Measurements from ENCODE around the gene ZNF608. TPM values are rescaled to one million over a fixed set of nuclear protein-coding genes. Genes with fewer than 3 reads are reported as not detected.

Gene ZNF608
- total and polyA plus RNA-seq, 2 experiments from 2014 or later = 20.5 to 42.4 TPM

GRCh38 chr5:124740991-124741583 lies 5.4 kb downstream of the ZNF608 start:
- H2AFZ ChIP-seq = no peak overlapping the region
- Mint-ChIP-seq H3K27ac (no peak overlapping the region), H3K4me1 (peaks cover 13% of the 10 kb centered on the region), H3K9me3 (peaks cover 2% of the 10 kb centered on the region; the same call in 1 of the 3 replicates), H3K36me3 (ENCODE audit: low read depth) (no peaks in the 10 kb centered on the region; the same call in 2 of the 3 replicates), H3K4me3 (no peak overlapping the region; the same call in 1 of the 3 replicates), H3K27me3 (ENCODE audit: insufficient read depth, low read depth, poor library complexity) (peaks cover 2% of the 10 kb centered on the region)
- H3K79me2 ChIP-seq (replicated peaks; ENCODE audit: insufficient read depth) = peaks cover 81% of the 10 kb centered on the region
- peaks cover 85% of the 10 kb centered on the region for H3K4me1 ChIP-seq (ENCODE audit: insufficient read depth)
- H3K9me2 ChIP-seq (ENCODE audit: insufficient read depth) = no peaks in the 10 kb centered on the region
- no peak overlapping the region for H3K27ac ChIP-seq (ENCODE audit: low read depth)
- DNase-seq (ENCODE audit: low spot score) (no peak), ATAC-seq (no peak)
- H3F3A ChIP-seq (replicated peaks; ENCODE audit: low read depth) = no peaks in the 10 kb centered on the region
- no peaks in the 10 kb centered on the region for H4K20me1 ChIP-seq (replicated peaks; ENCODE audit: insufficient read depth)
- TF ChIP-seq ETS1 (IDR thresholded peaks at IDR 0.05) (no peak), NANOG (IDR thresholded peaks at IDR 0.05; ENCODE audit: borderline replicate concordance) (no peak), ZNF331 (CRISPR knock-in tag; IDR thresholded peaks at IDR 0.05; ENCODE audit: low read depth) (no peak), EZH2phosphoT487 (IDR thresholded peaks at IDR 0.05; ENCODE audit: unreplicated experiment) (no peak), EZH2 (IDR thresholded peaks at IDR 0.05; ENCODE audit: low read depth, unreplicated experiment) (no peak), JUNB (IDR thresholded peaks at IDR 0.05; ENCODE audit: unreplicated experiment) (no peak), POLR2AphosphoS5 (IDR thresholded peaks at IDR 0.05; ENCODE audit: low read depth) (no peak), ZNF462 (CRISPR knock-in tag; IDR thresholded peaks at IDR 0.05) (no peak), CREB1 (CRISPR knock-in tag; IDR thresholded peaks at IDR 0.05; ENCODE audit: low read depth) (no peak), STAT1 (IDR thresholded peaks at IDR 0.05; ENCODE audit: unreplicated experiment) (no peak)
- TF ChIP-seq, protein P1, sequence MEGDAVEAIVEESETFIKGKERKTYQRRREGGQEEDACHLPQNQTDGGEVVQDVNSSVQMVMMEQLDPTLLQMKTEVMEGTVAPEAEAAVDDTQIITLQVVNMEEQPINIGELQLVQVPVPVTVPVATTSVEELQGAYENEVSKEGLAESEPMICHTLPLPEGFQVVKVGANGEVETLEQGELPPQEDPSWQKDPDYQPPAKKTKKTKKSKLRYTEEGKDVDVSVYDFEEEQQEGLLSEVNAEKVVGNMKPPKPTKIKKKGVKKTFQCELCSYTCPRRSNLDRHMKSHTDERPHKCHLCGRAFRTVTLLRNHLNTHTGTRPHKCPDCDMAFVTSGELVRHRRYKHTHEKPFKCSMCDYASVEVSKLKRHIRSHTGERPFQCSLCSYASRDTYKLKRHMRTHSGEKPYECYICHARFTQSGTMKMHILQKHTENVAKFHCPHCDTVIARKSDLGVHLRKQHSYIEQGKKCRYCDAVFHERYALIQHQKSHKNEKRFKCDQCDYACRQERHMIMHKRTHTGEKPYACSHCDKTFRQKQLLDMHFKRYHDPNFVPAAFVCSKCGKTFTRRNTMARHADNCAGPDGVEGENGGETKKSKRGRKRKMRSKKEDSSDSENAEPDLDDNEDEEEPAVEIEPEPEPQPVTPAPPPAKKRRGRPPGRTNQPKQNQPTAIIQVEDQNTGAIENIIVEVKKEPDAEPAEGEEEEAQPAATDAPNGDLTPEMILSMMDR (conservative IDR thresholded peaks at IDR 0.05; ENCODE audit: low read depth in 2 of 2) = no peak
- TF ChIP-seq, protein P2, sequence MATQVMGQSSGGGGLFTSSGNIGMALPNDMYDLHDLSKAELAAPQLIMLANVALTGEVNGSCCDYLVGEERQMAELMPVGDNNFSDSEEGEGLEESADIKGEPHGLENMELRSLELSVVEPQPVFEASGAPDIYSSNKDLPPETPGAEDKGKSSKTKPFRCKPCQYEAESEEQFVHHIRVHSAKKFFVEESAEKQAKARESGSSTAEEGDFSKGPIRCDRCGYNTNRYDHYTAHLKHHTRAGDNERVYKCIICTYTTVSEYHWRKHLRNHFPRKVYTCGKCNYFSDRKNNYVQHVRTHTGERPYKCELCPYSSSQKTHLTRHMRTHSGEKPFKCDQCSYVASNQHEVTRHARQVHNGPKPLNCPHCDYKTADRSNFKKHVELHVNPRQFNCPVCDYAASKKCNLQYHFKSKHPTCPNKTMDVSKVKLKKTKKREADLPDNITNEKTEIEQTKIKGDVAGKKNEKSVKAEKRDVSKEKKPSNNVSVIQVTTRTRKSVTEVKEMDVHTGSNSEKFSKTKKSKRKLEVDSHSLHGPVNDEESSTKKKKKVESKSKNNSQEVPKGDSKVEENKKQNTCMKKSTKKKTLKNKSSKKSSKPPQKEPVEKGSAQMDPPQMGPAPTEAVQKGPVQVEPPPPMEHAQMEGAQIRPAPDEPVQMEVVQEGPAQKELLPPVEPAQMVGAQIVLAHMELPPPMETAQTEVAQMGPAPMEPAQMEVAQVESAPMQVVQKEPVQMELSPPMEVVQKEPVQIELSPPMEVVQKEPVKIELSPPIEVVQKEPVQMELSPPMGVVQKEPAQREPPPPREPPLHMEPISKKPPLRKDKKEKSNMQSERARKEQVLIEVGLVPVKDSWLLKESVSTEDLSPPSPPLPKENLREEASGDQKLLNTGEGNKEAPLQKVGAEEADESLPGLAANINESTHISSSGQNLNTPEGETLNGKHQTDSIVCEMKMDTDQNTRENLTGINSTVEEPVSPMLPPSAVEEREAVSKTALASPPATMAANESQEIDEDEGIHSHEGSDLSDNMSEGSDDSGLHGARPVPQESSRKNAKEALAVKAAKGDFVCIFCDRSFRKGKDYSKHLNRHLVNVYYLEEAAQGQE (IDR thresholded peaks at IDR 0.05; ENCODE audit: unreplicated experiment) = no peak
- peak overlapping the region; percentile 87; the same call in 1 of the 2 replicates for H3K4me2 ChIP-seq
- no peaks in the 10 kb centered on the region for H3K36me3 ChIP-seq (ENCODE audit: insufficient read depth)
- no peak overlapping the region for H3K4me3 ChIP-seq
- H3K27me3 ChIP-seq (ENCODE audit: insufficient read depth) = no peaks in the 10 kb centered on the region; the same call in 1 of the 2 replicates

Data from GM23338 (cell line).